HG03095 (cell line): ENCODE measurements around the gene UEVLD.
A peak's percentile ranks its signal among the peaks of the same experiment; 100 is the strongest.
"Not testable (repeated sequence)": the region's sequence is repeated elsewhere in the genome, so short reads cannot be mapped to it uniquely, and the experiment has no call there.

Source experiments
- ATAC-seq: cut with Tn5 transposase; IDR thresholded peaks from one replicate; pipeline ENCODE4 v1.9.1; 2021; ENCODE audit warnings: moderate library complexity; ENCODE audit not compliant: unreplicated experiment

Gene UEVLD

DNA sequence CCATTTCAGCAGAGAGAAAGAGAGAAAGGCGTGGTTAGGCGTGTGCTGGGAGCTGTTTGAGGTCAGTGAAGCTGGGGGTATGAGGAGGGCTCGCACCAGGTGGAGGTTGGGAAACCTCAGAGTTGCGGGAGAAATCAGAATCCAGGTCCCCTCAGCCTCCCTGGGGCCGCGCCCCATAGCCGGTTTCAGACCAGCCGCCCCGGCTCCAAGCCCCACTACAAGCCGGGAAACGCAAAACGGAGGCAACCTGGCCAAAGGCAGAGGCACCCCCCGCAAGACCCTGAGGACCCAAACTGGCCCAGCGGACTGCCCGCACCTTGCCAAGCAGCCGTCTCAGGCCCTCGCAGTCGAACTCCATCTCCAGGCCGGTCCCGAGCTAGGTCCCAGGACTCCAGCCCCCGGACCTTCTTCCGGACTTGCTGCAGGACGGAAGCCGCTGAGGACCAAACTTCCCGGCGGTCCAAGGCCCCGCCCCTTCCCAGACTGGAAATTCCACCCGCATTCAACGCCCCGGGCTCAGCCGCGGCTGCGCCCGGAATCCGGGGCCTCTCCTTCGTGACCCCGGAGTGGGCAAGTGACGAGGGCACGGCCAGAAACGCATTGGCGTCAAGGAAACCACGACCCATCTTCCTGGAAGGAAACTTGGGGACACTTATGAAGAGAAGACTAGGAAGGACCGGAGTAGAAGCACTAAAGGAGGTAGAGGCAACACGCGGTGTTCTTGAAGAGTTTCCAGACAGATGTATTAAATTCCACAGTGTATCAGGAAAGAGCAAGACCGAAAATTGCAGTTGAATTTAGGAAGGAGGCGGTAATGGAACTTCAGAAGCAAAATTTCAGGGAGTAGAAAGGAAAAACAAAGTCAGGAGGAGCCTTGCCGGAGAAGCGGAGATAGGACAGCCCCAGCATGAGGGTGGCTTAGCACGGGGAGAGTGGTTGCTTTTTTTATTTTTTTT, at the start of gene UEVLD:
TSS of gene UEVLD (minus strand) at position 438 of the 956 bp plus-strand sequence. CDS start at position 358, 80 bp downstream.
- peak; percentile 53 for ATAC-seq

DNA sequence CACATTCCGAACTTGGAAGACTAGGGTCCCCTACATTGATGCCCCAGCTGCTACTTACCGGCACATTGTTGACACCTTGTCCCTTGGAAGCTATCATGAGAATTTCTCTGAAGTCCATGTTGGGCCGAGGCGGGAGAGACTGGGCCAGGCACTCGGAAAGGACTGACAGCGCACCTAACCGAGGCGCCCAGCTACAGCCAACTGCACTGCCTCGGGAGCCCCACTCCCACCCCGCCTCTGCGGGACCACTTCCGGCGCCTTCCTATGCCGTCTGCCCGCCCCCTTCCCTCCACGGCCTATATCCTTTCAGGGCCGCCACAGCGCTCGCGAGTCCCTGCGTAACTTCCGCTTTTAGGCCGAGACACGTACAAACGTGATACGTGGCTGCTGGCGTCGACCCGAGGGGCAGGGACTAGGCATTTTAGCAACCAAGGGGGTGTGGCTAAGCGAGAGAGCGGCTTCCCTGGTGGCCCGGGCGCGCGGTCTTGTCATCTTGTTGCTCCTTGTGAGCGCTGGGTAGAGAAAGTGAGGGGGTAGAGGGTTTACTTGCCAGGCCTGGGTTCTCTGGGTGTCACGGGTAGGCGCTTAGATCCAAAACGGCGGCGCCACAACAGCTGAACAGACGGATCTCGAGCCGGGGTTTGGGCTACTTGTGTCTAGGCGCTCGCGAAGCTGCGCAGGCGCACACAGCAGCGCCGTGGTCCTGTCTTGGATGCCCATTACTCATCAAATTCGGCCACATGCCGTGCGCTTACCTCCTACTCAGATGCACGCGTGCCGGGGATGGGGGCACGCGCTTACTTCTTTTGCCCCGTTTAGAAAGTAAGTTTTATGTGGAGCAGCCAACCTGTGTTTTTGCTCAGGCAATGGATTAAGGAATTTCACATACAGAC, 45.9 kb upstream of the UEVLD start, which contains the start of gene SPTY2D1:
TSS of gene SPTY2D1 (minus strand) at position 203 of the 893 bp plus-strand sequence. CDS start at position 118, 85 bp downstream.
- peak; percentile 96 for ATAC-seq

DNA sequence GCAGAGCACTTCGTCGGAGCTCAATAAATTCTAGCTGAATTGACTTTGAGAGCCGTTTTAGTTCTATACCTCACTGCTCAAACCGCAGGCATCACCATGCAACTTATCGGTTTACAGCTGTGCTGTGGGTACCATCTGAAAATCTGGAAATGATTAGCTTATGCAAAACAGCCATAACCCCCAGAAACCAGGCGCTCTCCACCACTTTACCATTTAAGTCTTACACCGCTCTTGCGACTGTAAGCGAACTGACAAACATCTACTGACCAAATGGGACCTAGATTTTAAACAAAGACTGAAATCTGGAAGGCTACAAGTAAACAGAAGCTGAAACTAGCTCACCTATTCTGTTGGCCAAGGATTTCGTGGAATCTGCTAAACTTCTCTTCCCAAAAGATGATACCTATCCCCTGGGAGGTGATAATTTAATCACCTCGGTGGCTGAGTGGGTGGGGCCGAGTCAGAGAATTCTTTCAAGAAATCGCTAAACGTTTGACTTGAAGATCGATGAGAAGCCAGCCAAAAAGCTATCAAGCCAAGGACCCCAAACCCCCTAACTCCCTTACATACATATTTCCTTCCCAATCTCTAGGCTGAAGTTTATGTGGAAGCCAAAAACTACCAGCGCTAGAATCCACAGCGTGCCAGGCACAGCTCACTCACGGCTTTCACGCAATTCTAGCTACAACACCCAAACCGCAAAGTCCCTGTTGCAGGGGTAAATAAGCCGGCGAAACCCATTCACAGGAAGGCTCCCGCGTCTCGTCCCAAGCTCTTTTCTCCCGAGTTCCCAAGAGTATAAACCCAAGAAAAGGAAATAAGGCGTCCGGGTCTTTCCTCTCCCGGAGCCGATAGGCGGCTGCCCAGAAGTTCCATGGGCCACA, 45.0 kb upstream of the UEVLD start:
- ATAC-seq = peak; percentile 50

DNA sequence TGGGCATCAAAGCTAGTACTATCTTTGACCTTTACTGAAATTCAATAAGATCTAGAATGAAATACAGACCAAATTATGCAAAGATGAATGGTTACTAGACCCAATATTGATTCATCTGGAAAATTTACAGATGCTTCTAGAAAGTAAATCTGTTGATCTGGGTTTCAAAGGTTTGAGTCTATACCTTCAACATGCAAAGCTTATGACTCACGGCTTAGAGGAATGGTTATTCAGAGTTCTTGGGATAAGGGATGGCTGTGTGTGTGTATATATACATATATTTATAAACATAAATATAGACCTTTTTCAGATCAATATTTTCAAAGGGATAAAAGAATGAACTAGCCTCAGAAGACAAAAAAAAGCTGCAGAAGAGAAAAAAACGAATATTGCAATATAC, 44.3 kb upstream of the UEVLD start:
- ATAC-seq = no peak

DNA sequence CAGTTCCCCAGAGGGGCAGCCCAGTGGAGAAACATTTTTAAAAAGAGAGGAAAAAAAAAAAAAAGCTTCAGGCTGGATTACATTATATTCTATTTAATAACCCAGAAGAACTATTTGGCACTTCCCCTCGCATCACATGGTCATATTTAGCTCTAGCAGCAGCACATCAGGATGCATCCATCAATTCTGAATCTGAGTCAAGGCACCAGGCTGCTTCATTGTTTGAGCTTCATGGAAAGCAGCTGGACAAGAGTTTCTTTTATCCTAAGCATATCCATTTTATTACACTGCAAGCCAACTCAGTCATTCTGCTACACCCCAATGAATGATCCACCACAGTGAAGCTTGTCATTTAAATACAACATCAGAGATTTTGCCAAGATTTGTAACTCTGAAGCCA, 35.6 kb upstream of the UEVLD start:
- ATAC-seq = no peak

DNA sequence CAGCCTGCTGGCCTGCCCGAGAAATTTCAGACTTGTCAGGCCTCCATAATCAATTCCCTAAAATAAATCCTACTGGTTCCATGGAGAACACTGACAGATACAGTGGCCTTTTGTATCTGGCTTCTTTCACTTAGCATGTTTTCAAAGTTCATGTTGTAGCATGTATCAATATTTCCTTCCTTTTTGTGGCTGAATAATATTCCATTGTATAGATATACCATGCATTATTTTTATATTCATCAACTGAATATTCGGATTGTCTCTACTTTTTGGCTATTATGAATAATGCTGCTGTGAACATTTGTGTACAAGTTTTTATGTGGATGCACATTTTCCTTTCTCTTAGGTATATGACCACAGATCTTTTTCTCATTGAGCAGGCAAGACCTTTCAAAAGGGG, 35.2 kb upstream of the UEVLD start:
- no peak for ATAC-seq

DNA sequence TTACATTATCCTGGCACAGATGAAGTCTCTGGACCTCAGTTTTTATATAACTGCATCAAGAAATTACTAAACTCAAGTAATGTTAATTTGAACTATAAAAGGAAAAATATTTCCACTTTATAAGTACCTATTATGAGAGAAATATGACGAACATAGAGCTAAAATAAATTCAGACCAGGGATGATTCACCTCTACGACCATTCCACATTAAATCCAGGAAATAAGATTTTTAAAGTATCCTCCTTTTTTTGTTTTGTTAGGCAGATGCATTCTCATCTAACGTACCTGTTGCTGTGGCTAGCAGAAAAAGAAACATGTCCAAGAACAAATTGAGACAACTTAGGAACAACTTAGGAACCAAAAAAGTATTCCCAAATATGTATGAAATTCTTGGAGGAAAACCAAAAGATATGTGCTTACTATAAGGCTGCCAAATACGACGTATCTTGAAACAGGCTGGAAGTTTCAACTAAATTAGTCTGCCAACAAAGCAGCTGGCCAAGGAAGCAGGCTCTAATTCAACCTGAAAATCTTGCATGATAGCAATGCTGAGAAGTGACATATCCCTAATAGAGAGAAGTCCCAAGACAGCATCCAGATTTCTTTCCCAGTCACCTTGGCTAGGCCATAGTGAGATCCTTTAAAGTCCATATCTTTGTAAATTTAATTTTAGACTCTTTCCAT, 29.9 kb upstream of the UEVLD start:
- ATAC-seq = no peak

DNA sequence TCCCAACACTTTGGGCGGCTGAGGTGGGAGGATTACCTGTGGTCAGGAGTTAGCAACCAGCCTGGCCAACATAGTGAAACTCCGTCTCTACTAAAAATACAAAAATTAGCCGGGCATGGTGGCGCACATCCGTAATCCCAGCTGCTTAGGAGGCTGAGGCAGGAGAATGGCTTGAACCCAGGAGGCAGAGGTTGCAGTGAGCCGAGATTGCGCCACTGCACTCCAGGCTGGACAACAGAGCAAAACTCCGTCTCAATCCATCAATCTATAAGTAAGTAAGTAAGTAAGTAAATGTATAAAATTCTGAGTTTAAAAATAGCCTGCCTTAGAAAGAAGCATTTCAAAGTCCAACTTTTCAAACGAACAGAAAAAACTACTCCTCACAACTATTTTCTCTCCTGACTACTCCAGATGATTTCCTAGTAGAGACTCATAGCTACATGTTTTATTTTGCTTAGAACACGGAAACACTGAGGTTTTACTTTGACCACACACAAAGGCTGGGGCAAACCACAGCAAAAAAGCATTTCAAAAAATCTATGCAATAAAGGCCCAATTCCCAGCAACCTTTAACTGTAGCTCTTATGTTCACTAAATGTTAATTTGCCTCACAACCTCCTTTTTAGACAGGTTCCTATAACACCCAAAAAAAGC, 29.3 kb upstream of the UEVLD start:
- no peak for ATAC-seq

DNA sequence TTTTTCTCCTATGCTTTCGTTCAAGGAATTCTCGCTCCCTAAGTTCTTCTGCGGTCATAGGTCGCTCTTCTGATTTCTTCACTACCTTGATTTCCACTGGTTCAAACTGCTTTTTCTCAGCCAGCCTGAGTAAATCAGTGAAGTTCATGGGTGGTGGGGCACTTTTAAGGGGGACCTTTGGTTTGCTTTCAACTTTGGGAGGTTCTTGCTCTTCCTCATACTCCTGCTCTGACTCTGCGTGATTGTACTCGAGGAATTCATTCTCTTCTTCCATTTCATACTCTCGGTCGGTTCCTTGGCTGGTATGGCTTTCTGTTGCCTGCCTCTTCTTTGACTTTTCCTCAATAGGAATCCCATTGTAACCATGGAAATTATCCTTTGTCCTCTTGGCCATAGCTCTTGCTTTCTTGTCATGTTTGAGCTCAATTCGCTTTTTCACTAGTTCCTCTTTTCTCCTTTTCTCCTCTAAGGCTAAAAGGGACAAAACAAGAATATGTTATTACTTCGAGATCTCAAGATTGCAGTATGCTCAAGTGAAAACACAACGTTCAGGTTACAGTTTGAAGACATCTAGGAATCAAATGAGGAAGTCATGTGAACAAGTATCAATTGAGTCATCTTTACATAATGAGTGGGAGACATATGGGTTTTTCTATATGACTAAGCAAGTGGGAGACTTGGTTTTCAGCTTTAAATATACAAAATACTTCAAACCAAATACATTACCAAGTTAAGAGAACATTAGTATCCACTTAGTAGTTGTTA, 27.3 kb upstream of the UEVLD start:
- ATAC-seq = peak; percentile 85

DNA sequence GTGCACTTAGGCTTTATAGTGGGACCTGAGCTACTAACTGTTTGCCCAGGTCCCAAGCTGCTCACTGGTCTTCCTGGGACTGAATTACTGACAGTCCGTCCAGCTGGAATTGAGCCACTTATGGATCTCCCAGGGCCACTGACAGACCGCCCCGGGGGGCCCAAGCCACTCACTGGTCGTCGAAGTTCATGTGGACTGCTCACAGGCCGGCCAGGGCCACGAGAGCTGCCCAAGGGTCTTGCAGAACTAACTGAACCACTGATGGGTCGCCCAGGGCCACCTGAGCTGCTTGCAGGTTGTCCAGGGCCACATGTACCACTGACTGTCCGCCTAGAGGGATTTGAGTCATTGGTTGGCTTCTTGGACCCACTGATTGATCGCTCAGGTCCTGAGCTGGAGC, 26.1 kb upstream of the UEVLD start:
- ATAC-seq = no peak

DNA sequence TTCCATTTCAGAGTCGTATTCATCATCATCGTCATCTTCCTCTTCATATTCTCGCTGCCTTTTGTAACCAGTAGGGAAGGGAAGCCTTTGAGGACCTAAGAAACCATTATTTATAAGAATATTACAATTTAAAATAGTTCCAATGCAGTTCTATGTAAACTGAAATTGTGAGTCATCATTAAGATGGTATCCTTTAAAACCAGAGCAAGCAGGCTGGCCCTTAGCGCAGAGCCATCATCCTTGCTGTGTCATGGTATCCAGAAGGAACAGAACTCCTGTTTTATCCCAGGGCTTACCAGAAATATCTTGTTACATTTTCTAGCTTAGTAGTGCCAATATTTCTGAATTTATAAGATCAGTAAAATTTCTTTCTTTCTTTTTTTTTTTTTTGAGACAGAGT, 23.9 kb upstream of the UEVLD start:
- no peak for ATAC-seq

DNA sequence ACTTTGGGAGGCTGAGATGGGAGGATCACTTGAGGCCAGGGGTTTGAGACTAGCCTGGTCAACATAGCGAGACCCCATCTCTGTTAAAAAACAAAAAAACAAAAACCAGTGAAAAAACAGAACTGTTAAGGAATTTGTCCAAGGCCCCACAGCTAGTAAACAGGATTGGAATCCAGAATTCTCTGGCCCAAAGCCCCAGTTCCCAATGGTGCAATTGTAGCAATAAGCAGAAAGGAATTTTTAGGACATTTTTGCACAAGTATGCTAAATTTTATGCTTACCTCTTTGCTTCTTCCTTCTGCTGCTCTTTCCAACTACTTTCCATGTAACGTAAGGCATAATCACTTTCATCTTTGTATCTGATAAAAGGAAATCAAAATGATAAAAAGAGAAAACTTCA, 22.7 kb upstream of the UEVLD start:
- ATAC-seq = no peak

DNA sequence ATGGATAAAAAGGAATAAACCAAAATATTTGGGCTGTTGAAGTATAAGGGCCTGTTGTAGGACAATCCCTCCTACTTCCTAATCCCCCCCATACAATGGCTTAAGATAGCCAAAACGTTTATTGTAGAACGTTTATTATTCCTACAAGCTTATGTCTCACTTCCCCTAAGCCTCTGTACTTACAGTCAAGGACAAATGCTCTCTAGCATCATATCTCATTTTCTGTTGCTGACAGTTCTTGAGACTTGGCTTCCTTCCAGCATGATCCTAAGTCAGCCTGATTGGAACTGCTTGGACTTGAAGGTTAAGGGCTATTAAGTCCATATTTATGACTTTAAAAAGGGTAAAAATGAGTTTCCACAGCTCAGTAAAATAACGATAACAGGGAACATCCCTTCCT, 19.8 kb upstream of the UEVLD start:
- ATAC-seq = no peak

DNA sequence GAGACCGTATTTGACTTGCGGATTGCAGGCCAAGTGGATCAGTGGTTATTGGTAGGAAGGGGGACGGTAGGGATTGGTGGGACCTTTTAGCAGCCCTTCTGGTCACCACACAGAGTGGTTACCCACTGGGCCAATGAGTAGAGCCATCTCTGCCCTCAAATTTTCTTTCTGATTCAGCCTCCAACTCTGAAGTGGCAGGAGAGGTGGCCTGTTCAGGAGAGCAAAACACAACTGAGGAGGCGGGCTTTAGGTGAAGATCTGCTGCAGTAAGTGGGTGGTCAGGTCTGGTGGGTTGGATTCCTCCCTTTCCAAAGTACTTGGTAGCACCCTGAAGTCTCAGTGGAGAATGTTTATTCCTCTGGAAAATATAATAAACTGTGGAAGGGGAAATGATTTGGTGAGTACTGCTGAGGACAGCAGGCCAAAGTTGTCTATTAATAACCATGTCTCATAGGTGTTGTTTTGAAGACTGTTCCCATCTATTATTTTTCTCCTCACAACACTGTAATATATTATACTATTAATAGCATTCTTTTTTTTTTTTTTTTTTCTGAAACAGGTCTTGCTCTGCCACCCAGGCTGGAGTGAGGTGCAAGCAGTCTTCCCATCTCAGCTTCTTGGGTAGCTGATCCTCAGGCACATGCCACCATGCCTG, 12.5 kb upstream of the UEVLD start:
- no peak for ATAC-seq

DNA sequence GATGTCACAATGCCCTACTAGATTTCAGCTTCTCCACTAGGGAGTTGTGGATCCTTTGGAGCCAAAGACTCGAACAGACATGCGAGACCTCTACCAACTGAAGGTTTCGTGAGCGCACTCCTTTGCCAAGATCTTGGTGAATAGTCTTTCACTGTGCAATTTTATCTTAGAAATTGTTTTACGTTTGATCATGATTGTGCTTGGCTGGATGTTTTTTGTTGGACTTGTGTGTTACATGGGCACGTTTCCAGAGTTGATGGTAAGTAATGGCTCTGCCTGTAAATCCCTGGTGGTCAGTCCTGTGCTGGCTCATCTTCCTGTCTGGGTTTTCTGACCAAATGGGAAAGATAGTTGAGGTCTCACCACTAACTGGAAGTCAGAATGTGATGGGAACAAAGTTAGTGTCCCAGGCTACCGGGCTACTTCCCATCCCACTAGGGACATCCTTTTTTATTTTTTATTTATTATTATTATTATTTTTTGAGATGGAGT, 11.3 kb upstream of the UEVLD start, which contains the start of gene MISFA:
TSS of gene MISFA (plus strand) at position 51 of the 492 bp plus-strand sequence. CDS start at position 191, 140 bp downstream.
- no peak for ATAC-seq

DNA sequence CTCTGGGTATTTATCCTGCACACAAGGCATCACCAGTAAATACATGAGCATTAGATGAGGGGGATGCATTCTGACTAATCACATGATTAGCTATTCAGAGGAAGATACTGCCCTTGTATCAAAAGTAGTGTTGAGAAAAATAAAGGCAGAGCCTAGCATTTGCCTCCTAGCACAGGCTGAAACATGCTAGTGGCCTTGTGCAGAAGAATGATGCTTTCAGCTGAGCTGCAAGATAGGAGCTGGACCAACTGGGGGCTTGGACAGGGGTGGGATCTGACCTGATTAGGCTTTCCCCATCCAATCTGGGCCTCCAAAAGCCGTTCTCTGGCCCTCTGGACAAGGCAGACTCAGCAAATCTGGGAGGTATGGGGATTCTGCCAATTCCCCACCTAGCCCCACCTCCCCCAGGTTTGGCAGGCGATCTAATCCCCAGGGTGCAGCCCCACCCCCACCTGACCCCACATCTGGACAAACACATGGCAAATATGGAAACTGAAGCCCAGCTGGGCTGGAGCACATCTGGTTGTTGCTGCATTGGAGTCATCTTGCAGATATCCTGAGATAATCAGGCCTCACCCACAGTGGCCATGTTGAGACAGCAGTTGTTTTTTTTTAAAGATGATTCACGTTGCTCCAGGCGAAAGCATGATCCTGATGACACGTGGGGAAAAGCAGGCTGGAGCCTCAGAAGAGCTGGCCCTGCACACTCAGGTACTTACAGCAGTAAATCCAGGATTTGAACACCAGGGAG, 6.6 kb upstream of the UEVLD start:
- no peak for ATAC-seq

DNA sequence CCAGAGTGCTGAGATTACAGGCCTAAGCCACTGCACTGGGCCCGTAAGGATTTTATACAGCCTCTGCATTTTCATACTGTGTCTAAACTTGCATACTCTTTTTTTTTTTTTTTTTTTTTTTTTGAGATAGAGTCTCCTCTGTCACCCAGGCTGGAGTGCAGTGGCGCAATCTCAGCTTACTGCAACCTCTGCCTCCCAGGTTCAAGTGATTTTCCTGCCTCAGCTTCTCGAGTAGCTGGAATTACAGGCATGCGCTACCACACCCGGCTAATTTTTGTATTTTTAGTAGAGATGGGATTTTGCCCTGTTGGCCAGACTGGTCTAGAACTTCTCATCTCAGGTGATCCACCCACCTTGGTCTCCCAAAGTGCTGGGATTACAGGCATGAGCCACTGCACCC, 5.6 kb upstream of the UEVLD start:
- not testable (repeated sequence) for ATAC-seq
